ENCODE measurements around the gene RPSA.
A peak's percentile ranks its signal among the peaks of the same experiment; 100 is the strongest.
"Not testable (repeated sequence)": the region's sequence is repeated elsewhere in the genome, so short reads cannot be mapped to it uniquely, and the experiment has no call there.

RPSA gene

DNA sequence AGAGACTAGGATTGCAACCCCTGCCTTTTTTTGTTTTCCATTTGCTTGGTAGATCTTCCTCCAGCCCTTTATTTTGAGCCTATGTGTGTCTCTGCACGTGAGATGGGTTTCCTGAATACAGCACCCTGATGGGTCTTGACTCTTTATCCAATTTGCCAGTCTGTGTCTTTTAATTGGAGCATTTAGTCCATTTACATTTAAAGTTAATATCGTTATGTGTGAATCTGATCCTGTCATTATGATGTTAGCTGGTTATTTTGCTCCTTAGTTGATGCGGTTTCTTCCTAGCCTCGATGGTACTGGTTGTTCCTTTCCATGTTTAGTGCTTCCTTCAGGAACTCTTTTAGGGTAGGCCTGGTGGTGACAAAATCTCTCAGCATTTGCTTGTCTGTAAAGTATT is 36.1 kb upstream of the RPSA start:
- H4K8ac ChIP-seq (ENCODE audit: low read depth, low read length); H3K23ac ChIP-seq (ENCODE audit: low read length); H4K5ac ChIP-seq (ENCODE audit: low read length); H3K79me1 ChIP-seq (ENCODE audit: low read length); H3K4ac ChIP-seq (ENCODE audit: low read depth, low read length); H3K27me3 ChIP-seq (ENCODE audit: insufficient read depth, low read length, poor library complexity); H3K56ac ChIP-seq (ENCODE audit: low read length); H3K4me3 ChIP-seq (ENCODE audit: low read length); H2BK5ac ChIP-seq (ENCODE audit: low read length); H2BK15ac ChIP-seq (replicated peaks; ENCODE audit: low read depth); H3K9ac ChIP-seq (ENCODE audit: low read length); DNase-seq; H3K36me3 ChIP-seq (ENCODE audit: control insufficient read depth, insufficient read depth, low read length); H2BK120ac ChIP-seq (ENCODE audit: low read depth, low read length); H3K79me2 ChIP-seq (ENCODE audit: control insufficient read depth, insufficient read depth, low read length); H3K27ac ChIP-seq (ENCODE audit: low read depth, low read length); H2AK5ac ChIP-seq (ENCODE audit: low read length); H3K4me2 ChIP-seq (ENCODE audit: low read length); H3K4me1 ChIP-seq (ENCODE audit: control insufficient read depth, low read depth, low read length); H3K18ac ChIP-seq (ENCODE audit: low read length): not testable (repeated sequence)
- WGBS (ENCODE audit: extremely low coverage, insufficient coverage, low lambda C conversion rate), result no CpG with 5 or more reads among the region's 4 CpGs

DNA sequence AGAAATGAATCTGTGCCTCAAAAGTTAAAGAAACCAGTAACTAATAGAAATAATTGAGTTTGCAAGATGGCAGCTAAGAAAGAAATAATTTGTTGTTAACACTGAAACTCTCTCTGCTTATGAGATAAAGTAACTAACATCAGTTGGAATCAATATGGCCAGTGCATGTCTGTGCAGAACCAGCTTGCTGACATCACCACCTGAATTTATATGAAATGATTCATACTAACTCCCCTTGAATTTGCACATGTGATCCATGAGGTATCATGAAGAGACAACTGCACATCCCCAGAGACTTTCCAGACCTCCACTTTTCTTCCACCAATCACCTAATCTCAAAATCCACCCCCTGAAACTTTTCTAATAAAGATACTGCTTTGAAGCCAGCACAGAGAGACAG is 33.7 kb upstream of the RPSA start:
- H2BK5ac ChIP-seq (ENCODE audit: low read length), result no peak overlapping the region
- no peak overlapping the region for H4K5ac ChIP-seq (ENCODE audit: low read length)
- no peaks in the 10 kb centered on the region for H3K4me1 ChIP-seq (ENCODE audit: control insufficient read depth, low read depth, low read length)
- H4K8ac ChIP-seq (ENCODE audit: low read depth, low read length), result no peak overlapping the region
- no peak overlapping the region for H3K4me2 ChIP-seq (ENCODE audit: low read length)
- H2BK15ac ChIP-seq (replicated peaks; ENCODE audit: low read depth), result no peak overlapping the region
- H3K79me1 ChIP-seq (ENCODE audit: low read length), result no peaks in the 10 kb centered on the region
- DNase-seq, result no peak
- no peak overlapping the region for H2AK5ac ChIP-seq (ENCODE audit: low read length)
- no peak overlapping the region for H3K4me3 ChIP-seq (ENCODE audit: low read length)
- H3K4ac ChIP-seq (ENCODE audit: low read depth, low read length), result no peak overlapping the region
- no peaks in the 10 kb centered on the region for H3K36me3 ChIP-seq (ENCODE audit: control insufficient read depth, insufficient read depth, low read length)
- H3K56ac ChIP-seq (ENCODE audit: low read length), result no peak overlapping the region
- H3K18ac ChIP-seq (ENCODE audit: low read length), result no peak overlapping the region
- no peak overlapping the region for H3K9ac ChIP-seq (ENCODE audit: low read length)
- H3K27me3 ChIP-seq (ENCODE audit: insufficient read depth, low read length, poor library complexity), result no peaks in the 10 kb centered on the region
- no peak overlapping the region for H3K23ac ChIP-seq (ENCODE audit: low read length)
- no peaks in the 10 kb centered on the region for H3K79me2 ChIP-seq (ENCODE audit: control insufficient read depth, insufficient read depth, low read length)
- no peak overlapping the region for H2BK120ac ChIP-seq (ENCODE audit: low read depth, low read length)
- no peak overlapping the region for H3K27ac ChIP-seq (ENCODE audit: low read depth, low read length)

DNA sequence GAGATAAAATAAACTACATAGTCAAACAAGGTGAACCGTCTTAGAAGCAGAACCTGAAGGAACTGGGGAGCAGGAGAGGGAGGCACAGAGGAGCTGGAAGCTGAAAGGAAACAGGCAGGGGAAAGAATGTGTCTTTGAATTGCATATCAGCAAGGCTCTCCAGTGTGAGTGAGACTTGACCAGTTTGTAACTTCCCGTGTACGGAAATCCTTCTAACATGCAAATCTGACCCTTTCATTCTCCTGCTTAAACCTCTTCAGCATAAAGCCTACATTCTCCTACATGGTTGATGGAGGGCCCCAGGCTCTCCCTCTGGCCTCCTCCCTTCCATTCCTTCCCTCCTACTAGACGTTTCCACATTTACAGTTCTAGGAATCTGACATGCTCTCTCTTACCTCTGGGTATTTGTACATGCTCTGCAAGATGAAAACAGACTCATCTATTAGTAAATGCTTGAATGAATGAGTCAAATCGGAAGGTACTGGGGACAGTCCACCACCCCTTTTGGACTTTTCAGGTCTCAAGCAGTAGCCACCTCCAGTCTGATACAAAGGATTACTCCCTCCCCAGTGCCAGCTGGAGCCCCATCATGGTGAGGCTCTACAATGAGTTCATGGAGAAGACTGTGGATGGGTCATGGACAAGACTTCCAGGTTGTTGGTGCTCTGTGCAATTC is 29.4 kb upstream of the RPSA start:
- Histone ChIP-seq H3K36me3 (ENCODE audit: control insufficient read depth, insufficient read depth, low read length) (no peaks in the 10 kb centered on the region), H3K4me1 (ENCODE audit: control insufficient read depth, low read depth, low read length) (no peaks in the 10 kb centered on the region), H3K79me1 (ENCODE audit: low read length) (no peaks in the 10 kb centered on the region), H3K4me3 (ENCODE audit: low read length) (no peak overlapping the region), H3K27ac (ENCODE audit: low read depth, low read length) (no peak overlapping the region), H2BK15ac (replicated peaks; ENCODE audit: low read depth) (no peak overlapping the region), H3K79me2 (ENCODE audit: control insufficient read depth, insufficient read depth, low read length) (no peaks in the 10 kb centered on the region), H2BK5ac (ENCODE audit: low read length) (no peak overlapping the region), H3K27me3 (ENCODE audit: insufficient read depth, low read length, poor library complexity) (no peaks in the 10 kb centered on the region), H3K4me2 (ENCODE audit: low read length) (no peak overlapping the region), H3K23ac (ENCODE audit: low read length) (no peak overlapping the region), H2AK5ac (ENCODE audit: low read length) (no peak overlapping the region), H3K56ac (ENCODE audit: low read length) (no peak overlapping the region), H3K18ac (ENCODE audit: low read length) (no peak overlapping the region), H2BK120ac (ENCODE audit: low read depth, low read length) (no peak overlapping the region), H3K4ac (ENCODE audit: low read depth, low read length) (no peak overlapping the region), H4K8ac (ENCODE audit: low read depth, low read length) (no peak overlapping the region), H3K9ac (ENCODE audit: low read length) (no peak overlapping the region), H4K5ac (ENCODE audit: low read length) (no peak overlapping the region)
- peak; percentile 26 for DNase-seq
- WGBS (ENCODE audit: extremely low coverage, insufficient coverage, low lambda C conversion rate), result no CpG with 5 or more reads among the region's 5 CpGs

DNA sequence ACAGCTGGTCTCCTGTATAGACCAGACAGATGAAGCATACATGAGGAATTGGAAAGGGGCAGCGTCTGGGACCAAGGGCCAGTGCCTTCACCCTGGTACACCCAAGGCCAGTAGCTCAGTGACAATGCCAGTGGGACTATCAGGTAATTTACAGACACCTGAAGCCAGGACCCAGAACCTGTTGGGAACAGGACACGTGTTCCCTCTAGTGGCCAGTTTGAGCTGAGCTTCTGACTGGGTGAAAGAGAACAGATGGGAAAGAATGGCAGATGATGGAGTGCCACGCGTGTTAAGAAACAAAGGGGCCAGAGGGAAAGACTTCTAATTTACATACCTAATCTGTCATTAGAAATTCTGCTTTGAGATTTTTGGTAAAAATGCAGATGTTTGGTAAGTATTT is 28.4 kb upstream of the RPSA start:
- Histone ChIP-seq H2BK5ac (ENCODE audit: low read length) (no peak overlapping the region), H3K27me3 (ENCODE audit: insufficient read depth, low read length, poor library complexity) (no peaks in the 10 kb centered on the region), H2BK15ac (replicated peaks; ENCODE audit: low read depth) (no peak overlapping the region), H3K4me3 (ENCODE audit: low read length) (no peak overlapping the region), H3K4me1 (ENCODE audit: control insufficient read depth, low read depth, low read length) (no peaks in the 10 kb centered on the region), H3K4ac (ENCODE audit: low read depth, low read length) (no peak overlapping the region), H2AK5ac (ENCODE audit: low read length) (no peak overlapping the region), H4K8ac (ENCODE audit: low read depth, low read length) (no peak overlapping the region), H3K4me2 (ENCODE audit: low read length) (no peak overlapping the region), H3K79me1 (ENCODE audit: low read length) (no peaks in the 10 kb centered on the region), H3K56ac (ENCODE audit: low read length) (no peak overlapping the region), H2BK120ac (ENCODE audit: low read depth, low read length) (no peak overlapping the region), H3K9ac (ENCODE audit: low read length) (no peak overlapping the region), H3K36me3 (ENCODE audit: control insufficient read depth, insufficient read depth, low read length) (no peaks in the 10 kb centered on the region), H3K23ac (ENCODE audit: low read length) (no peak overlapping the region), H3K79me2 (ENCODE audit: control insufficient read depth, insufficient read depth, low read length) (no peaks in the 10 kb centered on the region), H3K18ac (ENCODE audit: low read length) (no peak overlapping the region), H4K5ac (ENCODE audit: low read length) (no peak overlapping the region), H3K27ac (ENCODE audit: low read depth, low read length) (no peak overlapping the region)
- peak; percentile 83 for DNase-seq
- no CpG with 5 or more reads among the region's 4 CpGs for WGBS (ENCODE audit: extremely low coverage, insufficient coverage, low lambda C conversion rate)

DNA sequence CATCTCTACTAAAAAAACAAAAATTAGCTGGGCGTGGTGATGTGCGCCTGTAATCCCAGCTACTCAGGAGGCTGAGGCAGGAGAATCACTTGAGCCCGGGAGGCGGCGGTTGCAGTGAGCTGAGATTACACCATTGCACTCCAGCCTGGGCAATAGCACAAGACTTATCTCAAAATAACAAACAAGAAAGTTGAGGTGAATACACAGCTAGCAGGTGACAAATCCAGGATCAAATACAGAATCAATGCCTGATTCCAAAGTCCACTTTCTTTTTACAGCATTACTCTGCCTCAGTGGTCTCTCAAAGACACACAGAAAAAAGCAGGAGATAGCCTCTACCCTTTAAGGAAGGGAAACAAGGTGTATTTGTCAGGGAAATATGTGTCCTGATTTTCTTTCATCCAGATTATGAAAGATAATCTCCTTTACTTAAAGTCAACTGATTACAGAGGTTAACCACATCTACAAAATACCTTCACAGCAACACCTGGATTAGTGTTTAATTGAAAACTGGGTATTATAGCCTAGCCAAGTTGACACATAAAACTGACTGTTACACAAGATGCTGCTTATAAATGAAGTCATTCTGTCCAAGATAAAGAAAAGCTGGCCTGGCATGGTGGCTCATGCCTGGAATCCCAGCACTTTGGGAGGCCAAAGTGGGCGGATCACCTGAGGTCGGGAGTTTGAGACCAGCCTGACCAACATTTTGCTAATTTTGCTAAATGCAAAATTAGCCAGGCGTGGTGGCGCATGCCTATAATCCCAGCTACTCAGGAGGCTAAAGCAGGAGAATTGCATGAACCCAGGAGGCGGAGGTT is 27.4 kb upstream of the RPSA start:
- Histone ChIP-seq H3K4me1 (ENCODE audit: control insufficient read depth, low read depth, low read length) (no peaks in the 10 kb centered on the region), H3K18ac (ENCODE audit: low read length) (no peak overlapping the region), H2AK5ac (ENCODE audit: low read length) (no peak overlapping the region), H3K4me3 (ENCODE audit: low read length) (no peak overlapping the region), H3K27me3 (ENCODE audit: insufficient read depth, low read length, poor library complexity) (no peaks in the 10 kb centered on the region), H3K9ac (ENCODE audit: low read length) (no peak overlapping the region), H2BK15ac (replicated peaks; ENCODE audit: low read depth) (no peak overlapping the region), H3K4ac (ENCODE audit: low read depth, low read length) (no peak overlapping the region), H3K36me3 (ENCODE audit: control insufficient read depth, insufficient read depth, low read length) (no peaks in the 10 kb centered on the region), H3K27ac (ENCODE audit: low read depth, low read length) (no peak overlapping the region), H4K5ac (ENCODE audit: low read length) (no peak overlapping the region), H3K56ac (ENCODE audit: low read length) (no peak overlapping the region), H4K8ac (ENCODE audit: low read depth, low read length) (no peak overlapping the region), H3K79me2 (ENCODE audit: control insufficient read depth, insufficient read depth, low read length) (peaks cover 3% of the 10 kb centered on the region), H3K4me2 (ENCODE audit: low read length) (no peak overlapping the region), H3K23ac (ENCODE audit: low read length) (no peak overlapping the region), H2BK120ac (ENCODE audit: low read depth, low read length) (no peak overlapping the region), H2BK5ac (ENCODE audit: low read length) (no peak overlapping the region), H3K79me1 (ENCODE audit: low read length) (no peaks in the 10 kb centered on the region)
- WGBS (ENCODE audit: extremely low coverage, insufficient coverage, low lambda C conversion rate), result no CpG with 5 or more reads among the region's 10 CpGs
- DNase-seq, result no peak

DNA sequence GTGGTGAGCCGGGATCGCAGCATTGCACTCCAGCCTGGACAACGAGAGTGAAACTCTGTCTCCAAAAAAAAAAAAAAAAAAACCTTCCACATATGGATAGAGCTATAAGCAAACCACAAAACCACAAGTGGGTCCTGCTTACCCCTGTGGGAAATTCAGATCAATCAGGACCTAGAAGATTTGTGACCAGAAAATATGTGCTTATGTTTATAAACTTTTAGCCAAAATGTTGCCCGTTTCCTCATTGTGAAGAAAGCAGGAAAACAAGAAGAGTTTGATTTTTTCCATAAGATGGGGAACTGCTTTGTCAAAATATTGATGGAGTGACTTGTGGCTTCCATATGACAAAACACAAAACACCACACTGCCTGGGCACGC is 26.8 kb upstream of the RPSA start:
- no peak overlapping the region for H3K18ac ChIP-seq (ENCODE audit: low read length)
- H3K4me2 ChIP-seq (ENCODE audit: low read length), result no peak overlapping the region
- H3K36me3 ChIP-seq (ENCODE audit: control insufficient read depth, insufficient read depth, low read length), result no peaks in the 10 kb centered on the region
- H3K79me1 ChIP-seq (ENCODE audit: low read length), result no peaks in the 10 kb centered on the region
- no peak overlapping the region for H2BK5ac ChIP-seq (ENCODE audit: low read length)
- H3K56ac ChIP-seq (ENCODE audit: low read length), result no peak overlapping the region
- H3K4me3 ChIP-seq (ENCODE audit: low read length), result no peak overlapping the region
- no CpG with 5 or more reads among the region's 5 CpGs for WGBS (ENCODE audit: extremely low coverage, insufficient coverage, low lambda C conversion rate)
- no peak overlapping the region for H2BK120ac ChIP-seq (ENCODE audit: low read depth, low read length)
- no peak overlapping the region for H2AK5ac ChIP-seq (ENCODE audit: low read length)
- H3K27me3 ChIP-seq (ENCODE audit: insufficient read depth, low read length, poor library complexity), result no peaks in the 10 kb centered on the region
- no peaks in the 10 kb centered on the region for H3K4me1 ChIP-seq (ENCODE audit: control insufficient read depth, low read depth, low read length)
- H3K27ac ChIP-seq (ENCODE audit: low read depth, low read length), result no peak overlapping the region
- no peak overlapping the region for H3K4ac ChIP-seq (ENCODE audit: low read depth, low read length)
- H4K5ac ChIP-seq (ENCODE audit: low read length), result no peak overlapping the region
- no peak overlapping the region for H4K8ac ChIP-seq (ENCODE audit: low read depth, low read length)
- peaks cover 7% of the 10 kb centered on the region for H3K79me2 ChIP-seq (ENCODE audit: control insufficient read depth, insufficient read depth, low read length)
- no peak overlapping the region for H2BK15ac ChIP-seq (replicated peaks; ENCODE audit: low read depth)
- DNase-seq, result no peak
- H3K9ac ChIP-seq (ENCODE audit: low read length), result no peak overlapping the region
- no peak overlapping the region for H3K23ac ChIP-seq (ENCODE audit: low read length)
